Activated CD8-positive, alpha-beta memory T cell treated with anti-CD3 and anti-CD28 coated beads for 36 hours (primary cell): ENCODE measurements around the gene ATP13A2. TPM values are rescaled to one million over a fixed set of nuclear protein-coding genes. Genes with fewer than 3 reads are reported as not detected.

Experiments used
- CTCF ChIA-PET: fragments of 350-600 bp; sonication (Branson Sonifier 250); formaldehyde crosslinking; loops from one replicate; lab custom pipeline; 2021; ENCODE audit warnings: antibody characterized with exemption; lab: Charles Lee
- POLR2A ChIA-PET: fragments of 350-600 bp; sonication (Branson Sonifier 250); formaldehyde crosslinking; loops from one replicate; lab custom pipeline; 2021; ENCODE audit warnings: antibody characterized with exemption; lab: Charles Lee
- total RNA-seq, 2 experiments: library from RNA; stranded (reverse); gene quantifications; one replicate each; pipeline ENCODE4 v1.2.3, GENCODE V29; 2021

Gene ATP13A2
- total RNA-seq, 2 experiments from 2014 or later, result 41.3 to 46.9 TPM

GRCh38 chr1:16983649-16984048, 28.1 kb downstream of the ATP13A2 start:
- ChIA-PET POLR2A (no interaction called here), CTCF (no interaction called here)

GRCh38 chr1:16982902-16983301, 28.8 kb downstream of the ATP13A2 start:
- ChIA-PET POLR2A (no interaction called here), CTCF (no interaction called here)

GRCh38 chr1:16981269-16981849, 30.4 kb downstream of the ATP13A2 start:
- ChIA-PET POLR2A (no interaction called here), CTCF (interaction anchor here (0.7 kb wide), 1 partner anchor 58 kb away, joined by 3 read pairs; no protein-coding TSS in a partner anchor)

GRCh38 chr1:16980473-16981268, 31.1 kb downstream of the ATP13A2 start, which contains the start of gene MFAP2:
MFAP2 (minus strand) TSS chr1:16980620; CDS start chr1:16978273, 2,347 bp downstream.
- ChIA-PET CTCF (interaction anchor here (1.1 kb wide), 1 partner anchor 25 kb away, joined by 3 read pairs; no protein-coding TSS in a partner anchor), POLR2A (interaction anchor here (0.6 kb wide), 1 partner anchor 19 kb away, joined by 4 read pairs; no protein-coding TSS in a partner anchor)

GRCh38 chr1:16979475-16980327, 32.0 kb downstream of the ATP13A2 start:
- CTCF ChIA-PET, result interaction anchor here (1.1 kb wide), 1 partner anchor 24 kb away, joined by 3 read pairs; no protein-coding TSS in a partner anchor
- POLR2A ChIA-PET, result interaction anchor here (0.6 kb wide), 1 partner anchor 18 kb away, joined by 4 read pairs; no protein-coding TSS in a partner anchor

- CTCF ChIA-PET, result interaction anchor here (1.1 kb wide), 1 partner anchor 23 kb away, joined by 3 read pairs; no protein-coding TSS in a partner anchor
- POLR2A ChIA-PET, result no interaction called here
Measured at GRCh38 chr1:16978567-16979474, 32.9 kb downstream of the ATP13A2 start.

GRCh38 chr1:16978139-16978538, 33.6 kb downstream of the ATP13A2 start:
- CTCF ChIA-PET, result no interaction called here
- POLR2A ChIA-PET, result no interaction called here

GRCh38 chr1:16977377-16977776, 34.4 kb downstream of the ATP13A2 start:
- POLR2A ChIA-PET, result no interaction called here
- CTCF ChIA-PET, result no interaction called here

GRCh38 chr1:16976966-16977365, 34.8 kb downstream of the ATP13A2 start:
- CTCF ChIA-PET, result no interaction called here

GRCh38 chr1:16975838-16976237, 35.9 kb downstream of the ATP13A2 start:
- POLR2A ChIA-PET, result no interaction called here
- CTCF ChIA-PET, result no interaction called here

More at GRCh38 chr1:16976966-16977365, 34.8 kb downstream of the ATP13A2 start:
- POLR2A ChIA-PET, result no interaction called here

GRCh38 chr1:16975211-16975610, 36.5 kb downstream of the ATP13A2 start:
- CTCF ChIA-PET, result no interaction called here
- POLR2A ChIA-PET, result no interaction called here

- POLR2A ChIA-PET, result no interaction called here
- CTCF ChIA-PET, result no interaction called here
Measured at GRCh38 chr1:16973215-16973614, 38.5 kb downstream of the ATP13A2 start.

GRCh38 chr1:16972189-16972895, 39.4 kb downstream of the ATP13A2 start:
- CTCF ChIA-PET, result no interaction called here
- POLR2A ChIA-PET, result no interaction called here

- ChIA-PET CTCF (no interaction called here), POLR2A (no interaction called here)
Measured at GRCh38 chr1:16971341-16972188, 40.2 kb downstream of the ATP13A2 start.

GRCh38 chr1:16970132-16970910, 41.4 kb downstream of the ATP13A2 start:
- POLR2A ChIA-PET, result no interaction called here
- CTCF ChIA-PET, result no interaction called here

GRCh38 chr1:16969651-16970050, 42.1 kb downstream of the ATP13A2 start:
- CTCF ChIA-PET, result no interaction called here
- POLR2A ChIA-PET, result no interaction called here
